Lung (tissue), 12 donors: ENCODE measurements around the gene ZBTB25. TPM values are rescaled to one million over a fixed set of nuclear protein-coding genes. Genes with fewer than 3 reads are reported as not detected.
A peak's percentile ranks its signal among the peaks of the same experiment; 100 is the strongest.

Experiments used
- ATAC-seq: fragments of 200-7000 bp; cut with Tn5 transposase; one replicate; pipeline ENCODE4 v1.9.1; 2020; ENCODE audit warnings: moderate number of reproducible peaks; ENCODE audit not compliant: insufficient read depth, low FRiP score
- DNase-seq, 3 donors: peaks; one replicate each; pipeline ENCODE4 v3.0.0-alpha.2; 2013 to 2017
- H3K27ac ChIP-seq, 2 donors: one replicate each; pipeline ENCODE4 v1.5.1; 2013; ENCODE audit warnings: mild to moderate bottlenecking in 2 of 2, moderate library complexity in 2 of 2, control low read depth in 1 of 2, inconsistent platforms in 1 of 2, low read depth in 1 of 2, low read length in 1 of 2
- H3K27me3 ChIP-seq, 3 donors: one replicate each; pipeline ENCODE4 v1.5.1; 2013; ENCODE audit warnings: low read length in 2 of 3; ENCODE audit not compliant: control insufficient read depth in 3 of 3, insufficient read depth in 3 of 3
- H3K36me3 ChIP-seq, 4 donors: one replicate each; pipeline ENCODE4 v1.5.1; 2013; ENCODE audit warnings: low read length in 4 of 4, mild to moderate bottlenecking in 1 of 4, moderate library complexity in 1 of 4; ENCODE audit not compliant: control insufficient read depth in 4 of 4, insufficient read depth in 4 of 4
- H3K4me1 ChIP-seq, 5 donors: one replicate each; pipeline ENCODE4 v1.5.1; 2013; ENCODE audit warnings: low read length in 5 of 5, mild to moderate bottlenecking in 2 of 5, moderate library complexity in 1 of 5; ENCODE audit not compliant: control insufficient read depth in 5 of 5, insufficient read depth in 5 of 5
- H3K4me3 ChIP-seq: one replicate; pipeline ENCODE4 v1.5.1; 2013; ENCODE audit warnings: mild to moderate bottlenecking, control low read depth, moderate library complexity
- H3K9ac ChIP-seq, 2 donors: one replicate each; pipeline ENCODE4 v1.5.1; 2013; ENCODE audit warnings: low read length in 2 of 2, control low read depth in 1 of 2; ENCODE audit not compliant: insufficient read depth in 1 of 2
- H3K9me3 ChIP-seq, 4 donors: one replicate each; pipeline ENCODE4 v1.5.1; 2013; ENCODE audit warnings: low read length in 3 of 4, mild to moderate bottlenecking in 1 of 4, moderate library complexity in 1 of 4; ENCODE audit not compliant: control insufficient read depth in 4 of 4, insufficient read depth in 3 of 4
- WGBS, 2 donors: extraction: QIAGEN DNeasy Blood & Tissue Kit; methylation state at CpG; one replicate each; pipeline ENCODE4 v1.1.7; 2013; 5-methylcytosine and 5-hydroxymethylcytosine counted together
- polyA plus RNA-seq, 2 donors: library from polyadenylated mRNA; stranded (reverse); fragments of 200-250 nt; gene quantifications; one replicate each; pipeline ENCODE4 v1.2.1, GENCODE V29; 2013
- total RNA-seq, 2 donors: library from RNA; depleted of rRNA in 1 of 2; stranded (reverse); fragments of >200 nt in 1 of 2; gene quantifications; one replicate each; pipeline ENCODE4 v1.2.1, GENCODE V29; 2014 to 2021
- TF ChIP-seq, protein P1 (sequence below): IDR thresholded peaks from 2 replicates; pipeline ENCODE4 v1.5.1; 2012; ENCODE audit warnings: mild to moderate bottlenecking; ENCODE audit errors: control extremely low read depth, extremely low read depth
- donor health status: control.
- donor health status: control.
- donor health status: Bipolar disorder and iron deficiency.
- donor health status: healthy.
- donor health status: DM: yes; HTN: yes; CAD: no.

The ZBTB25 gene
- total and polyA plus RNA-seq, 4 donors: 4.0 to 15.4 (median 9.2) TPM

DNA sequence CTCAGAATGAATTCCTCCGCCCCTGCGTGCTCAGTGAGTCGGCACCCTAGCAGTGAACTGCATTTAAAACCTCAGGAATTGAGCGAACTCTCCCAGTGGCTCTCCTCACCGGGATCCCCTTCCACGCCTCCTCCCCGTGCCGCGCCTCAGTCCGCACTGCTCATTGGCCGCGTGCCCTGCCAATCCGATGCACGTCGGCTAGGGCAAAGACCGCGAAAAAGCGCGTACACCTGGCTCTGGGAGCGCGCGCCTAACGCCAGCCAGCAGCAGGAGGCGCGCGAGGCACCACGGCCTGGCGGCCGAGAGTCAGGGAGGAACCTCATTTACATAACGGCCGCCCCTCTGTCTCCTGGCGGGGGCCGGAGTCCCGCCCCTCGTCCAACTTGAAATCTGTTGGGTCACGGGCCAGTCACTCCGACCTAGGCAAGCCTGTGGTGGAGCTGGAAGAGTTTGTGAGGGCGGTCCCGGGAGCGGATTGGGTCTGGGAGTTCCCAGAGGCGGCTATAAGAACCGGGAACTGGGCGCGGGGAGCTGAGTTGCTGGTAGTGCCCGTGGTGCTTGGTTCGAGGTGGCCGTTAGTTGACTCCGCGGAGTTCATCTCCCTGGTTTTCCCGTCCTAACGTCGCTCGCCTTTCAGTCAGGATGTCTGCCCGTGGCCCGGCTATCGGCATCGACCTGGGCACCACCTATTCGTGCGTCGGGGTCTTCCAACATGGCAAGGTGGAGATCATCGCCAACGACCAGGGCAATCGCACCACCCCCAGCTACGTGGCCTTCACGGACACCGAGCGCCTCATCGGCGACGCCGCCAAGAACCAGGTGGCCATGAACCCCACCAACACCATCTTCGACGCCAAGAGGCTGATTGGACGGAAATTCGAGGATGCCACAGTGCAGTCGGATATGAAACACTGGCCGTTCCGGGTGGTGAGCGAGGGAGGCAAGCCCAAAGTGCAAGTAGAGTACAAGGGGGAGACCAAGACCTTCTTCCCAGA, 36.9 kb upstream of the ZBTB25 start, which contains the start of gene HSPA2:
Gene HSPA2 (plus strand): TSS at position 534 of the 995 bp plus-strand sequence. CDS start 109 bp downstream, at position 643.
- peak within 1 kb of the TSS in 1 of 2 donors; percentile 68 for H3K9ac ChIP-seq
- DNase-seq (peak; percentile 99), ATAC-seq (peak; percentile 95)
- peak within 1 kb of the TSS; percentile 52 for H3K4me3 ChIP-seq
- H3K36me3 ChIP-seq: no peaks in the 10 kb centered on the region
- TF ChIP-seq, protein P1, sequence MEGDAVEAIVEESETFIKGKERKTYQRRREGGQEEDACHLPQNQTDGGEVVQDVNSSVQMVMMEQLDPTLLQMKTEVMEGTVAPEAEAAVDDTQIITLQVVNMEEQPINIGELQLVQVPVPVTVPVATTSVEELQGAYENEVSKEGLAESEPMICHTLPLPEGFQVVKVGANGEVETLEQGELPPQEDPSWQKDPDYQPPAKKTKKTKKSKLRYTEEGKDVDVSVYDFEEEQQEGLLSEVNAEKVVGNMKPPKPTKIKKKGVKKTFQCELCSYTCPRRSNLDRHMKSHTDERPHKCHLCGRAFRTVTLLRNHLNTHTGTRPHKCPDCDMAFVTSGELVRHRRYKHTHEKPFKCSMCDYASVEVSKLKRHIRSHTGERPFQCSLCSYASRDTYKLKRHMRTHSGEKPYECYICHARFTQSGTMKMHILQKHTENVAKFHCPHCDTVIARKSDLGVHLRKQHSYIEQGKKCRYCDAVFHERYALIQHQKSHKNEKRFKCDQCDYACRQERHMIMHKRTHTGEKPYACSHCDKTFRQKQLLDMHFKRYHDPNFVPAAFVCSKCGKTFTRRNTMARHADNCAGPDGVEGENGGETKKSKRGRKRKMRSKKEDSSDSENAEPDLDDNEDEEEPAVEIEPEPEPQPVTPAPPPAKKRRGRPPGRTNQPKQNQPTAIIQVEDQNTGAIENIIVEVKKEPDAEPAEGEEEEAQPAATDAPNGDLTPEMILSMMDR: peak; percentile 75
- H3K27ac ChIP-seq: peak within 1 kb of the TSS; percentile 82 to 84
- peaks cover 0 to 47% (median 44%) of the 10 kb centered on the region in 3 donors for H3K27me3 ChIP-seq
- peaks cover 0 to 11% (median 0%) of the 10 kb centered on the region in 5 donors for H3K4me1 ChIP-seq
- 8 to 9% methylated on average over 77 to 79 of the region's 79 CpGs for WGBS, 2 donors
- peaks cover 0 to 11% (median 0%) of the 10 kb centered on the region in 4 donors for H3K9me3 ChIP-seq

DNA sequence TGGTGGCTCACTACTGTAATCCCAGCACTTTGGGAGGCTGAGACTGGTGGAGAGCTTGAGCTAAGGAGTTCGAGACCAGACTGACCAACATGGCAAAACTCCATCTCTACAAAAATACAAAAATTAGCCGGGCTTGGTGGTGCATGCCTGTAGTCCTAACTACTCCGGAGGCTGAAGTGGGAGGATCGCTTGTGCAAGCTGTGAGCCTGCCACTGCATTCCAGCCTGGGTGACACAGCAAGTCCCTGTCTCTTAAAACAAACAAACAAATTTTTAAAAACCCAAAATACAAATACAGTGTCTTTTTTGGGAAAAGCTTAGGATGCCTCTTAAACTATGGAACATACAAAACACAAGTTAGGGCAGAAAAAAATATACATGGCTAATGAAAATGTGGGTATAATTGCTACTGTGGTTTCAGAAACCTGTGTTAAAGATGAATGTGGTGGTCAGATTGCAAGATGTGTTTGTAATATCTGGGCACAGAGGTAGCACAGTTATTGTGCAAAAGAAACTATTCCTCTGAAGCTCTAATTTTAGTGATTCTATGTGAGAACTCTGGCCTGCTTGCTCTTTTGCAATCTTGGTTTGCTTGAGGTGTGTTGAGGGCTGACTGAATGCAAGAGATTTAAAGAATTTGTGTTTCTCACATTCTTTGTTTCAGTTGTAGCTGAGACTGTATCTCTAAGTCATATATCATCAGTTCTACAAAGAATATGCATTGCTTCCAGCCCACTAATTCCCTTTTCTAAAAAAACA, 33.0 kb upstream of the ZBTB25 start:
- WGBS, 2 donors: 80 to 91% methylated on average over 4 of the region's 4 CpGs
- DNase-seq (no peak), ATAC-seq (no peak)
- H3K36me3 ChIP-seq: no peaks in the 10 kb centered on the region
- H3K27ac ChIP-seq: no peak overlapping the region
- no peak overlapping the region for H3K9ac ChIP-seq
- TF ChIP-seq, protein P1: no peak
- peaks cover 0 to 10% (median 0%) of the 10 kb centered on the region in 4 donors for H3K9me3 ChIP-seq
- H3K4me3 ChIP-seq: no peak overlapping the region
- peaks cover 0 to 8% (median 0%) of the 10 kb centered on the region in 5 donors for H3K4me1 ChIP-seq
- peaks cover 0 to 11% (median 11%) of the 10 kb centered on the region in 3 donors for H3K27me3 ChIP-seq

DNA sequence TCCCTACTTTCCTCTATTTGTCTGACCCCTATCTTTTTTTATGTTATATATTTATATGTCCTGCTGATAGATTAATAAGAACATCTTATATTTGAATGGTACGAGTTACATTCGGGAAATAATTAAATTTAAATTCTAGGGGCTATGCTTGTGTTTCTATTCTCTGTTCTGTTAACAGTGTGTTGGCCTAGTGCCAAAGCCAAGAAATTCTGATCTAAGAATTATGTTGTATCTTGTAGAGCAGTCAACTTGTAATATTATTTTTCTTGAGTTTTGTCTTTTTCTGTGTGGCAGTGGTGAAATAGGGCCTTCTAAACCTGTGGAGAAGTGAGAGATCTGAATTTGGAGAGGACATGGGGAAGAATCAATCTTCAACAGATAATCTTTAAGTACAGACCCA, 27.9 kb upstream of the ZBTB25 start:
- peaks cover 0 to 3% (median 0%) of the 10 kb centered on the region in 5 donors for H3K4me1 ChIP-seq
- TF ChIP-seq, protein P1: no peak
- no peaks in the 10 kb centered on the region for H3K27me3 ChIP-seq
- WGBS, 2 donors: 71 to 78% methylated on average over 2 of the region's 2 CpGs
- no peak overlapping the region for H3K27ac ChIP-seq
- H3K9me3 ChIP-seq: no peaks in the 10 kb centered on the region
- peak in 1 of 3 donors; percentile 13 for DNase-seq
- H3K4me3 ChIP-seq: no peak overlapping the region
- H3K36me3 ChIP-seq: peaks cover 0 to 3% (median 2%) of the 10 kb centered on the region in 4 donors
- no peak for ATAC-seq
- H3K9ac ChIP-seq: no peak overlapping the region
